NCI-H69 (cell line): ENCODE measurements around the gene RNFT2.
"Not testable (repeated sequence)": the region's sequence is repeated elsewhere in the genome, so short reads cannot be mapped to it uniquely, and the experiment has no call there.

Experiments used
- DNase-seq: peaks from one replicate; lab custom pipeline; 2025; lab: John Stamatoyannopoulos, UW

The RNFT2 gene

GRCh38 chr12:116744766-116745165, 6.7 kb downstream of the RNFT2 start:
- no peak for DNase-seq

- DNase-seq: no peak
Measured at GRCh38 chr12:116745554-116745953, 7.4 kb downstream of the RNFT2 start.

- DNase-seq: no peak
Measured at GRCh38 chr12:116749884-116750283, 11.8 kb downstream of the RNFT2 start.

GRCh38 chr12:116750298-116750697, 12.2 kb downstream of the RNFT2 start:
- no peak for DNase-seq

- not testable (repeated sequence) for DNase-seq
Measured at GRCh38 chr12:116754097-116754496, 16.0 kb downstream of the RNFT2 start.

GRCh38 chr12:116754783-116755182, 16.7 kb downstream of the RNFT2 start:
- not testable (repeated sequence) for DNase-seq

- no peak for DNase-seq
Measured at GRCh38 chr12:116759783-116760621, 21.9 kb downstream of the RNFT2 start.

- no peak for DNase-seq
Measured at GRCh38 chr12:116760622-116761020, 22.5 kb downstream of the RNFT2 start.

- no peak for DNase-seq
Measured at GRCh38 chr12:116761499-116761898, 23.4 kb downstream of the RNFT2 start.

GRCh38 chr12:116765271-116765670, 27.2 kb downstream of the RNFT2 start:
- no peak for DNase-seq

- DNase-seq: no peak
Measured at GRCh38 chr12:116766285-116766684, 28.2 kb downstream of the RNFT2 start.

- DNase-seq: no peak
Measured at GRCh38 chr12:116766746-116767145, 28.6 kb downstream of the RNFT2 start.

- DNase-seq: no peak
Measured at GRCh38 chr12:116771651-116772050, 33.5 kb downstream of the RNFT2 start.

- no peak for DNase-seq
Measured at GRCh38 chr12:116773276-116773731, 35.2 kb downstream of the RNFT2 start.

GRCh38 chr12:116774020-116774419, 35.9 kb downstream of the RNFT2 start:
- DNase-seq: no peak

- no peak for DNase-seq
Measured at GRCh38 chr12:116777245-116777644, 39.1 kb downstream of the RNFT2 start.

- no peak for DNase-seq
Measured at GRCh38 chr12:116779597-116779996, 41.5 kb downstream of the RNFT2 start.

GRCh38 chr12:116780942-116781341, 42.8 kb downstream of the RNFT2 start:
- DNase-seq: no peak

- DNase-seq: no peak
Measured at GRCh38 chr12:116783525-116784237, 45.6 kb downstream of the RNFT2 start.

GRCh38 chr12:116784238-116784612, 46.1 kb downstream of the RNFT2 start:
- no peak for DNase-seq

GRCh38 chr12:116789562-116789961, 51.4 kb downstream of the RNFT2 start:
- not testable (repeated sequence) for DNase-seq

GRCh38 chr12:116790066-116790465, 52.0 kb downstream of the RNFT2 start:
- DNase-seq: no peak

GRCh38 chr12:116792403-116792802, 54.3 kb downstream of the RNFT2 start:
- DNase-seq: no peak
